HEK293 (cell line): ENCODE measurements around the gene TAF1.

Experiments
- CTCF ChIA-PET: fragments of 350-600 bp; formaldehyde crosslinking; extraction: SDS; loops from one replicate; lab custom pipeline; 2021; ENCODE audit warnings: antibody characterized with exemption; lab: Yijun Ruan, JAX
- POLR2A ChIA-PET: fragments of 300-600 bp; formaldehyde crosslinking; extraction: SDS; loops from one replicate; lab custom pipeline; 2020; ENCODE audit warnings: antibody characterized with exemption, inconsistent platforms; lab: Yijun Ruan, JAX
- H3K27ac ChIP-seq: fragments of 200-500 bp; sonication (Bioruptor generic); 2 replicates; pipeline ENCODE4 v1.5.1; 2014; ENCODE audit warnings: low read depth, low read length, control low read depth, inconsistent platforms; ENCODE audit errors: extremely low read depth
- H3K36me3 ChIP-seq, 2 experiments: fragments of 200-500 bp in 1 of 2; sonication (Bioruptor generic) in 1 of 2; 1 replicate in 1 of 2; 2 replicates in 1 of 2; pipeline ENCODE4 v1.5.1; 2014 to 2017; ENCODE audit warnings: inconsistent platforms in 2 of 2, low read length in 2 of 2; ENCODE audit not compliant: control insufficient read depth in 2 of 2, insufficient read depth in 1 of 2
- H3K4me1 ChIP-seq: fragments of 200-500 bp; sonication (Bioruptor generic); 2 replicates; pipeline ENCODE4 v1.5.1; 2014; ENCODE audit warnings: mild to moderate bottlenecking, low read length, inconsistent platforms; ENCODE audit not compliant: control insufficient read depth, insufficient read depth
- H3K4me3 ChIP-seq: 2 replicates; pipeline ENCODE4 v1.5.1; 2011; ENCODE audit warnings: low read depth, mild to moderate bottlenecking, control low read depth, low read length, moderate library complexity
- H3K9me3 ChIP-seq: fragments of 200-500 bp; sonication (Bioruptor generic); 2 replicates; pipeline ENCODE4 v1.5.1; 2014; ENCODE audit warnings: low read depth, low read length, inconsistent platforms; ENCODE audit not compliant: control insufficient read depth, insufficient read depth
- EGR2 ChIP-seq: fragments of 450-650 bp; formaldehyde crosslinking; IDR thresholded peaks from 2 replicates; pipeline ENCODE4 v1.5.1; 2016; ENCODE audit warnings: low read depth, missing biosample characterization, missing genetic modification characterization
- GLI4 ChIP-seq: fragments of 450-650 bp; formaldehyde crosslinking; IDR thresholded peaks from 2 replicates; pipeline ENCODE4 v1.5.1; 2016; ENCODE audit warnings: missing biosample characterization, missing genetic modification characterization
- HOXC10 ChIP-seq: sonication (generic); formaldehyde crosslinking; IDR thresholded peaks from 2 replicates; pipeline ENCODE4 v1.8.1; 2023; ENCODE audit warnings: mild to moderate bottlenecking, missing genetic modification reagents
- HOXD13 ChIP-seq: sonication (generic); formaldehyde crosslinking; IDR thresholded peaks from 2 replicates; pipeline ENCODE4 v1.8.0; 2022; ENCODE audit warnings: missing genetic modification reagents, borderline replicate concordance
- INSM2 ChIP-seq: fragments of 450-650 bp; formaldehyde crosslinking; IDR thresholded peaks from 2 replicates; pipeline ENCODE4 v1.5.1; 2016; ENCODE audit warnings: missing biosample characterization, missing genetic modification characterization
- KLF8 ChIP-seq: fragments of 450-650 bp; formaldehyde crosslinking; IDR thresholded peaks from 2 replicates; pipeline ENCODE4 v1.5.1; 2016; ENCODE audit warnings: missing biosample characterization, missing genetic modification characterization
- KLF9 ChIP-seq: fragments of 450-650 bp; formaldehyde crosslinking; IDR thresholded peaks from 2 replicates; pipeline ENCODE4 v1.5.1; 2016; ENCODE audit warnings: missing biosample characterization, missing genetic modification characterization, low read depth
- PATZ1 ChIP-seq: fragments of 450-650 bp; formaldehyde crosslinking; IDR thresholded peaks from 2 replicates; pipeline ENCODE4 v1.5.1; 2016; ENCODE audit warnings: missing biosample characterization, missing genetic modification characterization
- SP2 ChIP-seq: fragments of 450-650 bp; formaldehyde crosslinking; IDR thresholded peaks from 2 replicates; pipeline ENCODE4 v1.5.1; 2016; ENCODE audit warnings: missing biosample characterization, missing genetic modification characterization
- SP3 ChIP-seq: fragments of 450-650 bp; formaldehyde crosslinking; IDR thresholded peaks from 2 replicates; pipeline ENCODE4 v1.5.1; 2016; ENCODE audit warnings: missing biosample characterization, missing genetic modification characterization
- SP7 ChIP-seq: fragments of 450-650 bp; formaldehyde crosslinking; IDR thresholded peaks from 2 replicates; pipeline ENCODE4 v1.5.1; 2016; ENCODE audit warnings: missing biosample characterization, missing genetic modification characterization
- ZBTB1 ChIP-seq: fragments of 450-650 bp; formaldehyde crosslinking; IDR thresholded peaks from 2 replicates; pipeline ENCODE4 v1.5.1; 2016; ENCODE audit warnings: missing biosample characterization, missing genetic modification characterization
- ZFHX2 ChIP-seq: fragments of 450-650 bp; formaldehyde crosslinking; conservative IDR thresholded peaks from 2 replicates; pipeline ENCODE4 v1.5.1; 2016; ENCODE audit warnings: missing biosample characterization, missing genetic modification characterization
- ZNF10 ChIP-seq: fragments of 450-650 bp; formaldehyde crosslinking; IDR thresholded peaks from 2 replicates; pipeline ENCODE4 v1.5.1; 2017; ENCODE audit warnings: missing biosample characterization, missing genetic modification characterization
- ZNF501 ChIP-seq: fragments of 450-650 bp; formaldehyde crosslinking; IDR thresholded peaks from 2 replicates; pipeline ENCODE4 v1.5.1; 2016; ENCODE audit warnings: missing biosample characterization, missing genetic modification characterization
- ZNF510 ChIP-seq: fragments of 450-650 bp; formaldehyde crosslinking; IDR thresholded peaks from 2 replicates; pipeline ENCODE4 v1.5.1; 2018; ENCODE audit warnings: mild to moderate bottlenecking, missing genetic modification characterization, missing biosample characterization; ENCODE audit not compliant: insufficient replicate concordance
- ZNF560 ChIP-seq: fragments of 450-650 bp; formaldehyde crosslinking; IDR thresholded peaks from 2 replicates; pipeline ENCODE4 v1.5.1; 2017; ENCODE audit warnings: missing biosample characterization, missing genetic modification characterization, borderline replicate concordance
- ZNF658 ChIP-seq: fragments of 450-650 bp; formaldehyde crosslinking; IDR thresholded peaks from 2 replicates; pipeline ENCODE4; 2016; ENCODE audit warnings: missing biosample characterization, missing genetic modification characterization
- ZNF76 ChIP-seq: fragments of 450-650 bp; formaldehyde crosslinking; IDR thresholded peaks from 2 replicates; pipeline ENCODE4; 2016; ENCODE audit warnings: low read depth, missing biosample characterization, missing genetic modification characterization, borderline replicate concordance
- ZNF768 ChIP-seq: fragments of 450-650 bp; formaldehyde crosslinking; IDR thresholded peaks from 2 replicates; pipeline ENCODE4 v1.5.1; 2018; ENCODE audit warnings: missing biosample characterization, mild to moderate bottlenecking, missing genetic modification characterization
- ZSCAN16 ChIP-seq: fragments of 450-650 bp; formaldehyde crosslinking; IDR thresholded peaks from 2 replicates; pipeline ENCODE4 v1.5.1; 2016; ENCODE audit warnings: missing biosample characterization, missing genetic modification characterization
- ZXDB ChIP-seq: fragments of 450-650 bp; formaldehyde crosslinking; IDR thresholded peaks from 2 replicates; pipeline ENCODE4 v1.5.1; 2016; ENCODE audit warnings: missing biosample characterization, missing genetic modification characterization
- TF ChIP-seq, protein P1 (sequence below): sonication (generic); formaldehyde crosslinking; IDR thresholded peaks from 2 replicates; pipeline ENCODE4 v1.8.1; 2022; ENCODE audit warnings: mild to moderate bottlenecking, moderate library complexity, missing genetic modification reagents
- TF ChIP-seq, protein P2 (sequence below): fragments of 450-650 bp; formaldehyde crosslinking; IDR thresholded peaks from 2 replicates; pipeline ENCODE4 v1.5.1; 2017; ENCODE audit warnings: missing biosample characterization, missing genetic modification characterization
- TF ChIP-seq, protein P3 (sequence below): fragments of 450-650 bp; formaldehyde crosslinking; conservative IDR thresholded peaks from 2 replicates; pipeline ENCODE4 v1.5.1; 2016; ENCODE audit warnings: low read depth, missing biosample characterization, missing genetic modification characterization
- TF ChIP-seq, protein P4 (sequence below): fragments of 450-650 bp; formaldehyde crosslinking; optimal IDR thresholded peaks from 2 replicates; pipeline ENCODE3; 2016; ENCODE audit warnings: missing biosample characterization, mild to moderate bottlenecking, missing genetic modification characterization

TAF1 gene

DNA sequence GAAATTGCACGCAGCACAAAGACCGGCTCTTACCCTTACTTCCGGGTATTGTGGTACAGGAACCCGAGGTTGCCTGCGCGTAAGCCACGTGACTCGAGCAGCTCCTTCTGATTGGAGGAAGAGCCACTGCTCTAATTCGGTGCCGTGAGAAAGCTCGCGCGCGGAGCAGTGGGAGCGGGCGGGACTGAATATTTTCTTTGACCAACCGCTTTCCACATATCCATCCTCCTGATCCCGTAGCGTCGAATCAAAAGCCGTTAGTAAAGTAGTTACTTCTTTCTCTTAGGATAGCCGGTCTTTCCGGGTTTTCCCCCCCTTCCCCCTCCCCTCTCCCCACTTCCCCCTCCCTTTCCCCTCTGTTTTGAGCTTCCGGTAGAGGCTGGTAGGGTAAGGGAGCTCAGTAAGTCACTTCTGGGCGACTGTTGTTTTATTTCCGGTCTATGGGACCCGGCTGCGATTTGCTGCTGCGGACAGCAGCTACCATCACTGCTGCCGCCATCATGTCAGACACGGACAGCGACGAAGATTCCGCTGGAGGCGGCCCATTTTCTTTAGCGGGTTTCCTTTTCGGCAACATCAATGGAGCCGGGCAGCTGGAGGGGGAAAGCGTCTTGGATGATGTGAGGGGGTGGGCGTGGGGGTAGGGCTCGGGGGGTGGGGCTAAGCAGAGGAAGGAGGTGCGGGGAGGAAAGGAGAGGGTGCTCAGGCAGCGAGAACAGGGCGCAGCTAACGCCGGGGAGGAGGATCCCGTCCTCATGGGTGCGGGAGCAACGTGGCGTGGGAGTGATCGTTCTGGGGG lies at the start of gene TAF1:
TAF1 (plus strand) TSS at position 483 of the 799 bp plus-strand sequence; CDS start at position 501, 18 bp downstream.
- ChIA-PET CTCF (no interaction called here), POLR2A (interaction anchor here (0.6 to 2.0 kb wide), 26 partner anchors 9 to 1088 kb away, joined by 3 to 33 read pairs (median 4); partner anchors contain the start of genes ITGB1BP2, MED12, NONO and OGT)
- Histone ChIP-seq H3K4me3 (peak within 1 kb of the TSS; percentile 76), H3K27ac (peak within 1 kb of the TSS; percentile 81), H3K4me1 (0 out of 2 replicates have a peak, but pooled peaks cover 2% of the 10 kb centered on the region), H3K36me3 (peaks cover 16 to 20% of the 10 kb centered on the region in 2 experiments; a peak in 2 of 3 replicates), H3K9me3 (no peaks in the 10 kb centered on the region; the same call in none of the 2 replicates)
- no peak for TF ChIP-seq ZNF560 (tag by site-specific recombination)
- 0 out of 2 replicates have a peak, but pooled peaks have one; percentile 35 for TF ChIP-seq GLI4 (tag by site-specific recombination)
- 0 out of 2 replicates have a peak, but pooled peaks have one; percentile 8 for TF ChIP-seq ZNF501
- TF ChIP-seq ZSCAN16 (tag by site-specific recombination) = no peak
- TF ChIP-seq HOXD13 (CRISPR knock-in tag) = no peak
- TF ChIP-seq EGR2 = peak; percentile 76
- TF ChIP-seq, protein P1, sequence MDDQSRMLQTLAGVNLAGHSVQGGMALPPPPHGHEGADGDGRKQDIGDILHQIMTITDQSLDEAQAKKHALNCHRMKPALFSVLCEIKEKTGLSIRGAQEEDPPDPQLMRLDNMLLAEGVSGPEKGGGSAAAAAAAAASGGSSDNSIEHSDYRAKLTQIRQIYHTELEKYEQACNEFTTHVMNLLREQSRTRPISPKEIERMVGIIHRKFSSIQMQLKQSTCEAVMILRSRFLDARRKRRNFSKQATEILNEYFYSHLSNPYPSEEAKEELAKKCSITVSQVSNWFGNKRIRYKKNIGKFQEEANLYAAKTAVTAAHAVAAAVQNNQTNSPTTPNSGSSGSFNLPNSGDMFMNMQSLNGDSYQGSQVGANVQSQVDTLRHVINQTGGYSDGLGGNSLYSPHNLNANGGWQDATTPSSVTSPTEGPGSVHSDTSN (CRISPR knock-in tag) = 0 out of 2 replicates have a peak, but pooled peaks have one; percentile 54
- TF ChIP-seq, protein P2, sequence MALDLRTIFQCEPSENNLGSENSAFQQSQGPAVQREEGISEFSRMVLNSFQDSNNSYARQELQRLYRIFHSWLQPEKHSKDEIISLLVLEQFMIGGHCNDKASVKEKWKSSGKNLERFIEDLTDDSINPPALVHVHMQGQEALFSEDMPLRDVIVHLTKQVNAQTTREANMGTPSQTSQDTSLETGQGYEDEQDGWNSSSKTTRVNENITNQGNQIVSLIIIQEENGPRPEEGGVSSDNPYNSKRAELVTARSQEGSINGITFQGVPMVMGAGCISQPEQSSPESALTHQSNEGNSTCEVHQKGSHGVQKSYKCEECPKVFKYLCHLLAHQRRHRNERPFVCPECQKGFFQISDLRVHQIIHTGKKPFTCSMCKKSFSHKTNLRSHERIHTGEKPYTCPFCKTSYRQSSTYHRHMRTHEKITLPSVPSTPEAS (tag by site-specific recombination) = no peak
- peak; percentile 82; the same call in 1 of the 2 replicates for TF ChIP-seq ZFHX2 (tag by site-specific recombination)
- TF ChIP-seq ZXDB (tag by site-specific recombination) = 0 out of 2 replicates have a peak, but pooled peaks have one; percentile 8
- no peak for TF ChIP-seq HOXC10
- no peak for TF ChIP-seq ZBTB1
- TF ChIP-seq KLF9 = peak; percentile 74; the same call in 1 of the 2 replicates
- TF ChIP-seq SP3 (tag by site-specific recombination) = 0 out of 2 replicates have a peak, but pooled peaks have one; percentile 22
- TF ChIP-seq, protein P3, sequence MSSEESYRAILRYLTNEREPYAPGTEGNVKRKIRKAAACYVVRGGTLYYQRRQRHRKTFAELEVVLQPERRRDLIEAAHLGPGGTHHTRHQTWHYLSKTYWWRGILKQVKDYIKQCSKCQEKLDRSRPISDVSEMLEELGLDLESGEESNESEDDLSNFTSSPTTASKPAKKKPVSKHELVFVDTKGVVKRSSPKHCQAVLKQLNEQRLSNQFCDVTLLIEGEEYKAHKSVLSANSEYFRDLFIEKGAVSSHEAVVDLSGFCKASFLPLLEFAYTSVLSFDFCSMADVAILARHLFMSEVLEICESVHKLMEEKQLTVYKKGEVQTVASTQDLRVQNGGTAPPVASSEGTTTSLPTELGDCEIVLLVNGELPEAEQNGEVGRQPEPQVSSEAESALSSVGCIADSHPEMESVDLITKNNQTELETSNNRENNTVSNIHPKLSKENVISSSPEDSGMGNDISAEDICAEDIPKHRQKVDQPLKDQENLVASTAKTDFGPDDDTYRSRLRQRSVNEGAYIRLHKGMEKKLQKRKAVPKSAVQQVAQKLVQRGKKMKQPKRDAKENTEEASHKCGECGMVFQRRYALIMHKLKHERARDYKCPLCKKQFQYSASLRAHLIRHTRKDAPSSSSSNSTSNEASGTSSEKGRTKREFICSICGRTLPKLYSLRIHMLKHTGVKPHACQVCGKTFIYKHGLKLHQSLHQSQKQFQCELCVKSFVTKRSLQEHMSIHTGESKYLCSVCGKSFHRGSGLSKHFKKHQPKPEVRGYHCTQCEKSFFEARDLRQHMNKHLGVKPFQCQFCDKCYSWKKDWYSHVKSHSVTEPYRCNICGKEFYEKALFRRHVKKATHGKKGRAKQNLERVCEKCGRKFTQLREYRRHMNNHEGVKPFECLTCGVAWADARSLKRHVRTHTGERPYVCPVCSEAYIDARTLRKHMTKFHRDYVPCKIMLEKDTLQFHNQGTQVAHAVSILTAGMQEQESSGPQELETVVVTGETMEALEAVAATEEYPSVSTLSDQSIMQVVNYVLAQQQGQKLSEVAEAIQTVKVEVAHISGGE (tag by site-specific recombination) = peak; percentile 71
- 0 out of 2 replicates have a peak, but pooled peaks have one; percentile 27 for TF ChIP-seq SP7
- no peak for TF ChIP-seq ZNF510 (tag by site-specific recombination)
- TF ChIP-seq ZNF76 = peak; percentile 70
- no peak for TF ChIP-seq ZNF658 (tag by site-specific recombination)
- peak; percentile 82 for TF ChIP-seq SP2 (tag by site-specific recombination)
- 0 out of 2 replicates have a peak, but pooled peaks have one; percentile 15 for TF ChIP-seq KLF8 (tag by site-specific recombination)
- no peak for TF ChIP-seq INSM2 (tag by site-specific recombination)
- TF ChIP-seq, protein P4, sequence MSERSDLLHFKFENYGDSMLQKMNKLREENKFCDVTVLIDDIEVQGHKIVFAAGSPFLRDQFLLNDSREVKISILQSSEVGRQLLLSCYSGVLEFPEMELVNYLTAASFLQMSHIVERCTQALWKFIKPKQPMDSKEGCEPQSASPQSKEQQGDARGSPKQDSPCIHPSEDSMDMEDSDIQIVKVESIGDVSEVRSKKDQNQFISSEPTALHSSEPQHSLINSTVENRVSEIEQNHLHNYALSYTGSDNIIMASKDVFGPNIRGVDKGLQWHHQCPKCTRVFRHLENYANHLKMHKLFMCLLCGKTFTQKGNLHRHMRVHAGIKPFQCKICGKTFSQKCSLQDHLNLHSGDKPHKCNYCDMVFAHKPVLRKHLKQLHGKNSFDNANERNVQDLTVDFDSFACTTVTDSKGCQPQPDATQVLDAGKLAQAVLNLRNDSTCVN (tag by site-specific recombination) = peak; percentile 34
- TF ChIP-seq PATZ1 (tag by site-specific recombination) = peak; percentile 29; the same call in 1 of the 2 replicates
- peak; percentile 89 for TF ChIP-seq ZNF10
- no peak for TF ChIP-seq ZNF768 (tag by site-specific recombination)
